Thymus (tissue), 11 donors: Measurements from ENCODE around the gene CXXC1. TPM values are rescaled to one million over a fixed set of nuclear protein-coding genes. Genes with fewer than 3 reads are reported as not detected.

Experiments used
- DNase-seq, 9 donors: peaks; one replicate each; pipeline ENCODE4 v3.0.0-alpha.2; 2013; ENCODE audit warnings: low spot score in 9 of 9, low read depth in 6 of 9, missing footprints in 1 of 9
- H3K27ac ChIP-seq, 2 donors: one replicate each; pipeline ENCODE4 v1.5.1; 2013; ENCODE audit warnings: control low read depth in 1 of 2, low read depth in 1 of 2, low read length in 1 of 2, mild to moderate bottlenecking in 1 of 2, moderate library complexity in 1 of 2
- H3K27me3 ChIP-seq, 2 donors: one replicate each; pipeline ENCODE4 v1.5.1; 2013; ENCODE audit warnings: low read length in 1 of 2; ENCODE audit not compliant: control insufficient read depth in 2 of 2, insufficient read depth in 1 of 2
- H3K36me3 ChIP-seq, 2 donors: one replicate each; pipeline ENCODE4 v1.5.1; 2013; ENCODE audit warnings: low read length in 1 of 2, mild to moderate bottlenecking in 1 of 2, moderate library complexity in 1 of 2; ENCODE audit not compliant: control insufficient read depth in 2 of 2, insufficient read depth in 2 of 2
- H3K4me1 ChIP-seq, 2 donors: one replicate each; pipeline ENCODE4 v1.5.1; 2013; ENCODE audit warnings: low read length in 2 of 2; ENCODE audit not compliant: control insufficient read depth in 2 of 2, insufficient read depth in 2 of 2
- H3K4me3 ChIP-seq, 2 donors: one replicate each; pipeline ENCODE4 v1.5.1; 2013; ENCODE audit warnings: low read length in 2 of 2, control low read depth in 1 of 2, mild to moderate bottlenecking in 1 of 2
- H3K9me3 ChIP-seq, 2 donors: one replicate each; pipeline ENCODE4 v1.5.1; 2013; ENCODE audit warnings: low read length in 1 of 2, mild to moderate bottlenecking in 1 of 2; ENCODE audit not compliant: control insufficient read depth in 2 of 2, insufficient read depth in 1 of 2
- WGBS: extraction: QIAGEN DNeasy Blood & Tissue Kit; methylation state at CpG from one replicate; pipeline ENCODE4 v1.1.7; 2013; 5-methylcytosine and 5-hydroxymethylcytosine counted together
- polyA plus RNA-seq: library from polyadenylated mRNA; stranded (reverse); fragments of 200-250 nt; gene quantifications from one replicate; pipeline ENCODE4 v1.2.3, GENCODE V29; 2013
- total RNA-seq: library from RNA; stranded (reverse); fragments of 120-200 nt; gene quantifications from one replicate; pipeline ENCODE4 v1.2.4, GENCODE V29; 2013
- donor health status: healthy.

Gene CXXC1
- total and polyA plus RNA-seq, 2 donors = 35.5 to 113 TPM

DNA sequence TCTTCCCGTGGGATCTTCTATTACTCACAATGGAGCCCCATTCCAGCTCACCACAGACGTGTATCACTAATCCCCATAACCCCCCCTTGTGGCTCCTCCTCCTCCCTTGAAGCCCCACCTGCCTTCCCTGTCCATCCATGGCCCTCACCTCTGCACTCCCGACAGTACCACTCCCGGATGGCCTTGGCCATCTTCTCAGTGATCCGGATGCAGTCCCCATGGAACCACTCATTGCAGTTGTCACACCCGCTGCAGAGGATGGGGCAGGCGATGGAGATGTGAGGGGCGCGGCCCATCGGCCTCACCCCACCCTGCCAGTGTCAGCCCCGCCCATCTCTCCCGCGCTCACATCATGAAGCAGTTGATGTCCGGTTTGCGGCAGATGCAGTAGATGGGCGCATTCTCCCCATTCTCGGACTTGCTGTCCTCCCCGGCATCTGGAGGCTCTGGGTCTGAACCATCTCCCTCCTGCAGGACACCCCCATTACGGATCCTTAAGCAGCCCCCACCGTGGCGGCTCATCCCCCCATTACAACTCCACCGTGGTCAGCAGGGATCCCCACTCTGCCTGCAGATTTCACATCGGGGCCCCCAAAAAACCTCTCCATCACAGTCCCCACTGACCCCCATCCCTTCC, 983 bp downstream of the CXXC1 start:
- no peaks in the 10 kb centered on the region for H3K27me3 ChIP-seq
- no peak overlapping the region for H3K27ac ChIP-seq
- peaks cover 10 to 19% of the 10 kb centered on the region in 2 donors for H3K4me1 ChIP-seq
- peak in 1 of 9 donors; percentile 16 for DNase-seq
- peaks cover 0 to 5% of the 10 kb centered on the region in 2 donors for H3K9me3 ChIP-seq
- peak overlapping the region; percentile 56 to 80 for H3K4me3 ChIP-seq
- WGBS = 54% methylated on average over 23 of the region's 23 CpGs
- H3K36me3 ChIP-seq = peaks cover 39 to 44% of the 10 kb centered on the region in 2 donors

DNA sequence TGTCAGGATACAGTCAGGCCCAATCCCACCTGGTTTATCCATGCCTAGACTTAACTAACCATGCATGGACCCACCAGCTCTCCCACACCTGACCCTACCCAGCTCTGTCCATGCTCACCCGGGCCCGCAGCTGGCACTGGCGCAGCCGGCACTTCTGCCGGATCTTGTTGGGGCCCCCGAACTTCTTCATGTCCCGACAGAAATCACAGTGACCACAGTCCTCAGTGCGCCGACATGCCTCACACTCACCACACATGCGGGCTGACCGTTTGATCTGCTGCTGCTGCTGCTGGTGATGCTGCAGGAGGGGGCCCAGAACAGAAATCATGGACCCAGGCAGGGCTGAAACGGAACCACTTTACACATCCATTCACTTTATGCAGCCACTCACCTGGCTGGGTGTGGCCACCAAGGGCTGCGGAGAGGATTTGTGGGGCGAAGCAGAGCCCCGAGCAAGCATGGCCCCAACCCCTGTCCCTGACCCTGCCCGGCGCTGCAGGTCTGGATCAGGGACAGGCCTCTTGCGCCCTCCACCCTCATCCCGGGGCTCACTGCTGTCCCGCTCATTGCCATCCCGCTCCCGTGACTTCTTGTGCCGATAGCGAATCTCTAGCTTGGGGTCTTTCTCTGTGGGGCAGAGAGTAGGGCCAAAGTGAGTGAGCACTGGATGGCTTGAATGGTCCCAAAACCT, 1.7 kb downstream of the CXXC1 start:
- over 99% methylated on average over 24 of the region's 24 CpGs for WGBS
- H3K4me1 ChIP-seq = peaks cover 10 to 20% of the 10 kb centered on the region in 2 donors
- no peak overlapping the region for H3K4me3 ChIP-seq
- peaks cover 39 to 44% of the 10 kb centered on the region in 2 donors for H3K36me3 ChIP-seq
- H3K27me3 ChIP-seq = no peaks in the 10 kb centered on the region
- H3K9me3 ChIP-seq = peaks cover 0 to 5% of the 10 kb centered on the region in 2 donors
- H3K27ac ChIP-seq = no peak overlapping the region
- DNase-seq = no peak

DNA sequence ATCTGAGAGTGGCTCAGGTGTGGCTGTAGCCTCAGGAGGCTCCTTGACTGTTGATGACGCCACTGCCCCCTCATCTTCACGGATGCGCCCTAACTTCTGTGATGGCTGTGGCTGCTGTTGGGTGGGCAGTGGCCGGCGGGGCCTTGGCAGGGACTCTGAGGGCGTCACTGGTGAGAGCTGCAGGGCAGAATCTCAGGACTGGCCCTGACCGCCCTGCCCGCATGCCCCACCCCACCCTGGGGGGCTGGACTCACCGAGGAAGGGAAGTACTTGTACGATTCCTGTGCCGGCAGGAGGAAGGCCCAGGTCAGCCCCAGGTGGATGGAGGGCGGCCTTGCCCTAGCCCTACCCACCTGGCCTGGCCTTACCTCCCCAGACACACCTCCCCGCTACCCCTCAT, 2.4 kb downstream of the CXXC1 start:
- WGBS = 98% methylated on average over 13 of the region's 13 CpGs
- Histone ChIP-seq H3K27me3 (no peaks in the 10 kb centered on the region), H3K36me3 (peaks cover 39 to 44% of the 10 kb centered on the region in 2 donors), H3K9me3 (peaks cover 0 to 5% of the 10 kb centered on the region in 2 donors), H3K4me1 (peaks cover 17 to 27% of the 10 kb centered on the region in 2 donors), H3K4me3 (no peak overlapping the region), H3K27ac (no peak overlapping the region)
- no peak for DNase-seq

DNA sequence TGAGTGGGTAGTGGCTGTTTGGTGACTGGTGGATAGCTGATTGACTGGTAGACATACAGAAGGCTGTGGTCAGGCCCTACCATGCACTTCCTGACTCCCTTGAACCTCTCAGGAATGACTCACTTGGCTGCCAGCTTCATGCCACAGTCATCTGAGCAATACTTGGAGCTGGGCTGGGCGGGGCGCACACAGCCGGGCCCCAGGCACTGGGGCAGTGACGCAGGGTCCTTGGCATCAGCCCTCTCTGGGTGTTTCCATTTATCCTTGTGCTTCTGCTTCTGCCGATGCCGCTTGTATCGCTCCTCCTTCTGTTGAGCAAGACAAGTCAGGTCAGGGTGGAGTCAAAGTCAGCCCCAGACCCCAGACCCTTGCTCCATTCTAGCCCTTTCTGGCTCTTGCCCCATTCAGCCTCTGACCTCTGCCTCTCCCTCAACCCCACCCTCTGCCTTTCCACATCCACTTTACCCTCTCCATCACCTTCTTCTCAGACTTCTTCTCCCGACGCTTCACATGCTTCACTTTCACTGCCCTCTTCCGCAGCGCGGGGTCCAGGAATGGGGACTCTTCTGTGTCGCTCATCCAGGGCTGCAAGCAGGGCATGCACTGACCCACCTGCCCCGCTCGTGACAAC, 3.1 kb downstream of the CXXC1 start:
- Histone ChIP-seq H3K36me3 (peaks cover 39 to 45% of the 10 kb centered on the region in 2 donors), H3K27ac (no peak overlapping the region), H3K4me3 (no peak overlapping the region), H3K4me1 (peaks cover 22 to 32% of the 10 kb centered on the region in 2 donors), H3K27me3 (no peaks in the 10 kb centered on the region), H3K9me3 (peaks cover 0 to 5% of the 10 kb centered on the region in 2 donors)
- 98% methylated on average over 15 of the region's 15 CpGs for WGBS
- DNase-seq = no peak

DNA sequence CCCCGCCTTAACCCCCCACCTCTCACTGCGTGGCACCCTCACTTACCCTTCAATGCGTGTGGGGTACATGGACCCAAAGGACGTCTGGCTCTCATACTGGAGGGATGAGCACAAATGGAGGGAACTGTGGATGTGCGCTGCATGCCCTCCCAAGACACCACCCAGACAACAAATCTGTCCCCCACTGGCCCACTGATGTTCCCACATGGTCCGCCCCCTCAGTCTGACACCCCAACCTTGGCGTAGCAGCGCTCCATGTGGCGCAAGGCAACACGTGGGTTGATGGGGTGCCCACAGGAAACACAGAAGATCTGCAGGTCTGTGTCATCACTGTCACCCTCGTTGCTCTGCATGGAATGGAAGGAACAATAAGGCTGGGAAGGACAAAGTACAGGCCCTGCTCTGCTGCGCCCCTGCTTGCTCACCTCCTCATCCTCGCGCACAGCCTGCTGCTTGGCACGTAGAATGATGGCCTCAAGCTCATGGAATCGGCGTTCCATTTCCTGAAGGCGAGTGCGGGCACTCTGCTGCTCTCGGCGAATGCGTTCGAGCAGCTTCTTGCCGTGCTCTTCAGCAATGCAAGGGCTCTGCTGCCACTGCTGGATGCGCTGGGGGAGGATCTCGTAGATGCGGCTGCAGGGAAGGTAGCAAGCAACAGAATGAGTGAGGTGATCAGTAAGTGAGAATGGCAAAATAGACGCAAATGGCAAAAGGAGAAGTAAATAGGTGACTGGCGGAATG, 3.9 kb downstream of the CXXC1 start:
- Histone ChIP-seq H3K27me3 (no peaks in the 10 kb centered on the region), H3K9me3 (peaks cover 0 to 5% of the 10 kb centered on the region in 2 donors), H3K4me3 (no peak overlapping the region), H3K36me3 (peaks cover 39 to 52% of the 10 kb centered on the region in 2 donors), H3K4me1 (peaks cover 27 to 32% of the 10 kb centered on the region in 2 donors), H3K27ac (no peak overlapping the region)
- WGBS = 95% methylated on average over 29 of the region's 29 CpGs
- no peak for DNase-seq

DNA sequence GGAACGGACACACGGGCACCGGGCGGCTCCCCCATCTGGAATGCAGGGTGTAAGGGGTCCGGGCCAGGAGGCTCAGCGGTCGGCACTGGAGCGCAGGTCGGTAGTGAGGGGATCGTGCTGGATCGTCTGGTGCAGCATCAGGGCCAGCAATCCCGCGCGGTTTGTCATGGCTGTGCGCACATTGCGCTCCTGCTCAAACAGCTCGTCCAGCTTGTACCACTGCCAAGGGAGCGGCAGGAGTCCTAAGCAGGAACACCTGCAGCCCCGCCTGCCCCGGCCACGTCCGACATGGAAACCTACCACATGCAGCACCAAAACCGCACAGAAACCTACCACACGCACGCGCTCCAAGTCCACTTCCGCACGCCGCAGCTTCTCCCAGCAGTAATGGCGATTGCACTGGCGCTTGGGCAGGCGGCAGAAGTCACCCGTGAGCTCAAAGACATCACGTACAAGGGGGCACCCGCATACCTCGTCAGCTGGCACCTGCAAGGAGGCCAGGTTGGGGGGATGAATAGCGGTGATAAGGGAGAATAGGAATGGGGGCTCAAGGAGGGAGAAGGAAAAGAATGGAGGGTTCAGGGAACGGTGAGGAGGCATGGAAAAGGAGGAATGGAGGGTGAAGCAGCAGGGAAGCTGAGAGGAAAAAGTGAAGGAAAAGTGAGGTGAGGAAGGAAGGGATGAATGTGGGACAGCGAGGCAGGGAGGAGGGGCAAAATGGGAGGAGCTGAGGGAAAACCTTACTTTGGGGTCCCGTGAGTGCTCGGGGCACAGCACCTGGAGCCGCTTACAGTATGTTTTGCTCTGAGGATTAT, 4.8 kb downstream of the CXXC1 start:
- Histone ChIP-seq H3K4me3 (no peak overlapping the region), H3K27ac (no peak overlapping the region), H3K9me3 (peaks cover 0 to 5% of the 10 kb centered on the region in 2 donors), H3K4me1 (peaks cover 27 to 32% of the 10 kb centered on the region in 2 donors), H3K36me3 (peaks cover 39 to 58% of the 10 kb centered on the region in 2 donors), H3K27me3 (no peaks in the 10 kb centered on the region)
- DNase-seq = no peak
- WGBS = 97% methylated on average over 42 of the region's 42 CpGs

DNA sequence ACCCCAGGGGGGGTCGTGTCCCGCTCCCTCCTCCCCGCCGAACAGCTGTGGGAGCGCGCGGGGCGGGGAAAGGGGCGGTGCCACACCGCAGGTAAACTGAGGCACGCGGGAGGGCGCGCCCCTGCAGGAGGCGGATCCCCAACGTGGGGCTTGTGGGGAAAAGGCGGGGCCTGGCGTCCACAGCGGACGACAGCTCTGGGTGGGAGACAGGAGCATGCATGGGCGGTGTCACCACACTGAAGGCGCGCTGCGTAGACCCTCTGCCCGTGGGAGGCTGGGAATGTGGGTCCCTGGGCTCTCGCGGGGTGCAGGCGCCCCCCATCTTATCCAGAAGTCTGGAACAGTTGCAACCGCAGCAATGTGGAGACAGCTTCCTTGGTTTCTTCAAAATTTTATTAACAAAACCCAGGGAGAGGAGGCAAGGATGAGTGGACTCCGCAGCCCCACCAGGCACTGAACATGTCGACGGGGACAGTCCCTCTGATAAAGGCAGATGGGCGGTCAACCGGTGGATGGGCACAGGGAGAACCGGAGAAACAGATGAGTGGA, 5.4 kb downstream of the CXXC1 start:
- Histone ChIP-seq H3K27me3 (no peaks in the 10 kb centered on the region), H3K4me1 (peaks cover 27 to 32% of the 10 kb centered on the region in 2 donors), H3K4me3 (peak overlapping the region; percentile 75 to 77), H3K9me3 (peaks cover 0 to 5% of the 10 kb centered on the region in 2 donors), H3K27ac (peak overlapping the region; percentile 96 to 98), H3K36me3 (peaks cover 39 to 63% of the 10 kb centered on the region in 2 donors)
- WGBS = 44% methylated on average over 35 of the region's 35 CpGs
- no peak for DNase-seq
